ENCODE results near the gene XPC. TPM values are rescaled to one million over a fixed set of nuclear protein-coding genes. Genes with fewer than 3 reads are reported as not detected.

The XPC gene
- total RNA-seq, 1 experiment from 2014 or later, result 34.9 TPM

DNA sequence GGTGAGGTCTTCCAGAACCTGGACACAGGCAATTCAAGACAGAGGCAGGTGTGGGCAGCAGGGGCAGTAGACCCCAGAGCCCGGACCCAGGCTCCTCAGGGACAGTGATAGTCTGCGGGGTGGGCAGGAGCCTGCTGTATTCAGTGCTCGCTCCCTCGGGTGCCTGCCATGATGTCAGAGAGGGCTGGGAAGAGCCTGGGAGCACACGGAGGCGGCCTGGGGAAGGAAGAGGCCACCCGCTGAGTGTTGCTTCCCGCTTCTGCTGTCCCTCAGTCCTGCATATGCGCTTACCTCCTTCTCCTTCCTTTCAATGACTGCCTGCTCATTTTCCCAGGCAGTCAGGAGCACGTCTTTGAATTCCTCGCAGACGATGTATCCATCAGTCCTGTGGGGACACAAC, 30.8 kb downstream of the XPC start:
- no peaks in the 10 kb centered on the region for H3K27me3 Mint-ChIP-seq (ENCODE audit: low read depth)
- no peaks in the 10 kb centered on the region for H3K9me3 Mint-ChIP-seq
- POLR2A ChIA-PET, result interaction anchor here (1.2 kb wide), 1 partner anchor 31 kb away, joined by 3 read pairs; the partner anchor contains the start of genes LSM3 and XPC
- DNase-seq (ENCODE audit: low spot score) (no peak), ATAC-seq (no peak)
- TF ChIP-seq ZNF396 (CRISPR knock-in tag; IDR thresholded peaks at IDR 0.05; ENCODE audit: borderline replicate concordance) (no peak), CDX4 (CRISPR knock-in tag; IDR thresholded peaks at IDR 0.05; ENCODE audit: borderline replicate concordance) (no peak), NR1H2 (CRISPR knock-in tag; IDR thresholded peaks at IDR 0.05) (no peak), JUN (CRISPR knock-in tag; IDR thresholded peaks at IDR 0.05) (no peak), TP53 (CRISPR knock-in tag; IDR thresholded peaks at IDR 0.05) (no peak), AFF4 (CRISPR knock-in tag; IDR thresholded peaks at IDR 0.05; ENCODE audit: borderline replicate concordance) (no peak), STAT6 (CRISPR knock-in tag; conservative IDR thresholded peaks at IDR 0.05; ENCODE audit: low read depth) (no peak), ZNF263 (CRISPR knock-in tag; IDR thresholded peaks at IDR 0.05; ENCODE audit: low read depth) (0 out of 2 replicates have a peak, but pooled peaks have one; percentile 21), FOXP4 (CRISPR knock-in tag; IDR thresholded peaks at IDR 0.05) (no peak), CREM (CRISPR knock-in tag; IDR thresholded peaks at IDR 0.05) (no peak), ZNF423 (CRISPR knock-in tag; IDR thresholded peaks at IDR 0.05) (peak; percentile 82), AR (CRISPR knock-in tag; IDR thresholded peaks at IDR 0.05) (no peak)
- TF ChIP-seq, protein P1, sequence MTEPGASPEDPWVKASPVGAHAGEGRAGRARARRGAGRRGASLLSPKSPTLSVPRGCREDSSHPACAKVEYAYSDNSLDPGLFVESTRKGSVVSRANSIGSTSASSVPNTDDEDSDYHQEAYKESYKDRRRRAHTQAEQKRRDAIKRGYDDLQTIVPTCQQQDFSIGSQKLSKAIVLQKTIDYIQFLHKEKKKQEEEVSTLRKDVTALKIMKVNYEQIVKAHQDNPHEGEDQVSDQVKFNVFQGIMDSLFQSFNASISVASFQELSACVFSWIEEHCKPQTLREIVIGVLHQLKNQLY (CRISPR knock-in tag; IDR thresholded peaks at IDR 0.05), result no peak
- no peak overlapping the region; the same call in 1 of the 2 replicates for H3K4me3 Mint-ChIP-seq
- peaks cover 18% of the 10 kb centered on the region for H3K36me3 Mint-ChIP-seq
- CTCF ChIA-PET, result interaction anchor here (1.0 to 3.5 kb wide), 6 partner anchors 22 to 251 kb away, joined by 4 to 24 read pairs (median 12); partner anchors contain the start of genes LSM3, TMEM43 and XPC
- peak overlapping the region; percentile 91 for H3K27ac Mint-ChIP-seq
- H3K4me1 Mint-ChIP-seq, result peaks cover 31% of the 10 kb centered on the region

All from WTC11 (cell line).